DND-41 (cell line): ENCODE results near the gene NR6A1.

Experiments used
- ATAC-seq: fragments of 200-7000 bp; cut with Tn5 transposase; 3 replicates; pipeline ENCODE4 v1.9.1; 2021; ENCODE audit warnings: low read depth; ENCODE audit not compliant: insufficient read depth
- DNase-seq: peaks from one replicate; pipeline ENCODE4 v3.0.0-alpha.2; 2020
- H2AFZ ChIP-seq: 2 replicates; pipeline ENCODE4 v1.6.0; 2012; ENCODE audit warnings: low read depth, low read length
- H3K27ac ChIP-seq: 2 replicates; pipeline ENCODE4 v1.5.1; 2012; ENCODE audit warnings: low read length, inconsistent platforms
- H3K27me3 ChIP-seq: fragments of 200-600 bp; sonication (generic); 2 replicates; pipeline ENCODE4 v1.6.0; 2012; ENCODE audit warnings: low read length, mild to moderate bottlenecking, inconsistent platforms; ENCODE audit not compliant: insufficient read depth, poor library complexity
- H3K36me3 ChIP-seq: 2 replicates; pipeline ENCODE4 v1.5.1; 2012; ENCODE audit warnings: low read length, inconsistent platforms; ENCODE audit not compliant: insufficient read depth
- H3K4me1 ChIP-seq: 2 replicates; pipeline ENCODE4 v1.5.1; 2012; ENCODE audit warnings: mild to moderate bottlenecking, low read length; ENCODE audit not compliant: insufficient read depth
- H3K4me2 ChIP-seq: 2 replicates; pipeline ENCODE4 v1.6.0; 2012; ENCODE audit warnings: mild to moderate bottlenecking, moderate library complexity, low read length, inconsistent platforms; ENCODE audit not compliant: insufficient read depth
- H3K4me3 ChIP-seq, 2 experiments: fragments of 200-600 bp in 1 of 2; shearing (Covaris generic) in 1 of 2; 2 replicates each; pipeline ENCODE4 v1.5.1; 2012 to 2016; ENCODE audit warnings: inconsistent platforms in 2 of 2, low read length in 2 of 2, mild to moderate bottlenecking in 2 of 2, low read depth in 1 of 2, moderate library complexity in 1 of 2
- H3K79me2 ChIP-seq: 2 replicates; pipeline ENCODE4 v1.6.0; 2012; ENCODE audit warnings: low read length, inconsistent platforms; ENCODE audit not compliant: insufficient read depth
- H3K9ac ChIP-seq: 2 replicates; pipeline ENCODE4 v1.6.0; 2012; ENCODE audit warnings: low read depth, mild to moderate bottlenecking, inconsistent platforms, low read length, moderate library complexity
- H3K9me3 ChIP-seq: 2 replicates; pipeline ENCODE4 v1.5.1; 2012; ENCODE audit warnings: low read length, moderate library complexity, mild to moderate bottlenecking, inconsistent platforms; ENCODE audit not compliant: insufficient read depth, severe bottlenecking
- H4K20me1 ChIP-seq: 2 replicates; pipeline ENCODE4 v1.6.0; 2012; ENCODE audit warnings: low read length; ENCODE audit not compliant: insufficient read depth
- EZH2 ChIP-seq: IDR thresholded peaks from 3 replicates; pipeline ENCODE4 v1.6.1; 2012; ENCODE audit warnings: borderline replicate concordance, low read depth, mild to moderate bottlenecking, moderate library complexity, low read length, inconsistent platforms; ENCODE audit not compliant: severe bottlenecking
- TF ChIP-seq, protein P1 (sequence below): IDR thresholded peaks from 2 replicates; pipeline ENCODE4 v1.5.1; 2012; ENCODE audit warnings: borderline replicate concordance, low read length, moderate library complexity, mild to moderate bottlenecking; ENCODE audit not compliant: poor library complexity, severe bottlenecking; ENCODE audit errors: extremely low read depth

NR6A1 gene

DNA sequence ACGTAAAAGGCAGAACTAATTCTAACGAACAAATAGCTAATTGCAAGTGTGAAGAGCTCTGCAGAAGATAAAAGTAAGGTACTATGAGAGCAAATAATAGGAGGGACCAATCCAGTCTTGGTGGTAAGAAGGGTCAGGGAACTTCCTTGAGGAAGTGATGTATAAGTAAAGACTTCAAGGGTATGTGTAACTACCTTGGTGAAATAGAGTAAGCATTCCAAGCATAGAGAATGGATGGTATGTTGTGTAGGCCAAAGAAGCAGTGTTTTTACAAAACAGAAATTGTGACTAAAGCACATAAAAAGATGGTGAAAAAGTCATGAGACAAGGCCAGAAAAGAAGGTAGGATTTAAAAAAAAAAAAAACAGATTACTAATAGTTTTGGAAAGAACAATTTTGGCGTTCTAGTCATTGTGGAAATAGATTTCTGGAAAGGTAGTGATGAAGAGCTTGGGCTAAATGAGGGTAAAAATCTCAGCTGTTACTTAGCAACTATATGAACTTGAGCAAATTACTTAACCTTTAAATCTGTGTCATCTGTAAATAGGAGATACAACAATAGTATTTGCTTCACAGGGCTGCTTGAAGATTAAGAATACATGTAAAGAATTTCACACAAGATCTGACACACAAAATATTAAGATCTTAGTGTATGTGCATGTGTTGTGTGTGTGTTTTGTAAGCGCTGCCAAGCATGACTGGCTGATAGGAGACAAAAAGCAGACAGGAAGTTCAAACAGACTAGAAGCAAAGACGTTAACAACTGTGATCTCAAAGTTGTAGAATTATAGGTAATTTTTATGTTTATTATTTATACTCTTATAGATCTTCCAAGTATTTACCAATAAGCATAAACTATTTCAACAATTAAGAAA lies 73.5 kb downstream of the NR6A1 start:
- Histone ChIP-seq H3K4me2 (no peak overlapping the region), H3K27me3 (no peaks in the 10 kb centered on the region), H2AFZ (no peak overlapping the region), H4K20me1 (peaks cover 7% of the 10 kb centered on the region; the same call in 1 of the 2 replicates), H3K4me3 (no peak overlapping the region), H3K79me2 (peaks cover 14% of the 10 kb centered on the region), H3K4me1 (no peaks in the 10 kb centered on the region; the same call in 1 of the 2 replicates), H3K9me3 (no peaks in the 10 kb centered on the region), H3K27ac (no peak overlapping the region), H3K36me3 (peaks cover 8% of the 10 kb centered on the region), H3K9ac (no peak overlapping the region)
- TF ChIP-seq, protein P1, sequence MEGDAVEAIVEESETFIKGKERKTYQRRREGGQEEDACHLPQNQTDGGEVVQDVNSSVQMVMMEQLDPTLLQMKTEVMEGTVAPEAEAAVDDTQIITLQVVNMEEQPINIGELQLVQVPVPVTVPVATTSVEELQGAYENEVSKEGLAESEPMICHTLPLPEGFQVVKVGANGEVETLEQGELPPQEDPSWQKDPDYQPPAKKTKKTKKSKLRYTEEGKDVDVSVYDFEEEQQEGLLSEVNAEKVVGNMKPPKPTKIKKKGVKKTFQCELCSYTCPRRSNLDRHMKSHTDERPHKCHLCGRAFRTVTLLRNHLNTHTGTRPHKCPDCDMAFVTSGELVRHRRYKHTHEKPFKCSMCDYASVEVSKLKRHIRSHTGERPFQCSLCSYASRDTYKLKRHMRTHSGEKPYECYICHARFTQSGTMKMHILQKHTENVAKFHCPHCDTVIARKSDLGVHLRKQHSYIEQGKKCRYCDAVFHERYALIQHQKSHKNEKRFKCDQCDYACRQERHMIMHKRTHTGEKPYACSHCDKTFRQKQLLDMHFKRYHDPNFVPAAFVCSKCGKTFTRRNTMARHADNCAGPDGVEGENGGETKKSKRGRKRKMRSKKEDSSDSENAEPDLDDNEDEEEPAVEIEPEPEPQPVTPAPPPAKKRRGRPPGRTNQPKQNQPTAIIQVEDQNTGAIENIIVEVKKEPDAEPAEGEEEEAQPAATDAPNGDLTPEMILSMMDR = no peak
- no peak for TF ChIP-seq EZH2
- DNase-seq = no peak
- ATAC-seq = no peak

DNA sequence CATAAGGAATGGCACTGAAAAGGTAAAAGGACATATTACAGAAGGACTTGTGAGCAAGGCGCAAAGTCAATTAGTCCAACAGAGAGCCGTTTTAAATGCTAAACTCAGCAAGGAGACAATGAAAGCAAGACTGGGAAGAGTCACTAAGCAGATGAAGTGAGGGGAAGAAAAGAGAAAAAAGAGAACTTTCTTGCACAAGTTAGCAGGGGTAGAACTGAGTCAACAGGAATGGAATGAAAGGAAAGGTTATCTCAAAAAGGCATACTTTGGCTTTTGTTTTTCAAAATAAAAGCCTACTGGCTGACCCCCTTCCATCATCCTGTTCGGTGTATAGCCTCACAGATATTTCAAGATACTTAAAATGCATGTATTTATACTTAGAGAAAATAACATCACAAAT lies 75.0 kb downstream of the NR6A1 start:
- H3K9me3 ChIP-seq = no peaks in the 10 kb centered on the region
- no peaks in the 10 kb centered on the region for H3K27me3 ChIP-seq
- H4K20me1 ChIP-seq = peaks cover 7% of the 10 kb centered on the region; the same call in 1 of the 2 replicates
- H3K4me2 ChIP-seq = no peak overlapping the region
- DNase-seq (no peak), ATAC-seq (no peak)
- no peak overlapping the region for H3K4me3 ChIP-seq
- peaks cover 10% of the 10 kb centered on the region; the same call in 1 of the 2 replicates for H3K36me3 ChIP-seq
- H3K27ac ChIP-seq = no peak overlapping the region
- no peak overlapping the region for H2AFZ ChIP-seq
- H3K4me1 ChIP-seq = no peaks in the 10 kb centered on the region; the same call in 1 of the 2 replicates
- TF ChIP-seq EZH2 = no peak
- TF ChIP-seq, protein P1 = no peak
- H3K79me2 ChIP-seq = peaks cover 17% of the 10 kb centered on the region
- no peak overlapping the region for H3K9ac ChIP-seq

DNA sequence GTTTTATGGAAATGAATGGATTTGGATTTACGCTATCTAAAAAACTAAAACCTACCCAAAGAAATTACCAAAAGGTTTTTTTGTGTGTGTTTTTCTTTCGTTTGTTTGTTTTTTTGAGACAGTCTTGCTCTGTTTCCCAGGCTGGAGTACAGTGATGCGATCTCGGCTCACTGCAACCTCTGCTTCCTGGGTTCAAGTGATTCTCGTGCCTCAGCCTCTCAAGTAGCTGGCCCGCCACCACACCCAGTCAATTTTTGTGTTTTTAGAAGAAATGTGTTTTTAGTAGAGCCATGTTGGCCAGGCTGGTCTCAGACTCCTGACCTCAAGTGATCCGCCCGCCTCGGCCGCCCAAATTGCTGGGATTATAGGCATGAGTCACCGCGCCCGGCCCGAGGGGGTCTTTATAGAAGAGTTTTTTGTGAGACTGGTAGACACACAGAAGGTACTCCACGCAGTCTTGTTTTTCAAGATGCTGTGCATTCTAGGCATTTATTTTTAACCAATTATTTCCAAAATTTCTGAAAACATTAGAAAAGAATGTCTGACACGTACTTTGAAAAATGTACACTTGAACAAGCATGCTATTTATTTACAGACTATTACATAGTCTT lies 75.7 kb downstream of the NR6A1 start:
- DNase-seq = no peak
- Histone ChIP-seq H3K27me3 (no peaks in the 10 kb centered on the region), H3K9me3 (no peaks in the 10 kb centered on the region), H3K4me1 (no peaks in the 10 kb centered on the region; the same call in 1 of the 2 replicates), H3K36me3 (peaks cover 10% of the 10 kb centered on the region; the same call in 1 of the 2 replicates), H3K4me2 (no peak overlapping the region), H3K27ac (no peak overlapping the region), H2AFZ (no peak overlapping the region), H4K20me1 (peaks cover 7% of the 10 kb centered on the region; the same call in 1 of the 2 replicates), H3K4me3 (no peak overlapping the region), H3K79me2 (peaks cover 17% of the 10 kb centered on the region), H3K9ac (no peak overlapping the region)
- no peak for ATAC-seq
- TF ChIP-seq, protein P1 = no peak
- no peak for TF ChIP-seq EZH2
